Measurements from ENCODE around the gene ANKS1B.

Gene ANKS1B

GRCh38 chr12:99984271-99985128 lies at the start of gene ANKS1B:
Gene ANKS1B, minus strand, starts transcription at chr12:99984936. Its CDS starts 699 bp downstream, at chr12:99984237.
- POLR2A ChIA-PET = interaction anchor here (0.7 kb wide), 1 partner anchor 12 kb away, joined by 4 read pairs; no protein-coding TSS in a partner anchor
- no peaks in the 10 kb centered on the region for H3K36me3 ChIP-seq (ENCODE audit: control insufficient read depth in 2 of 2, insufficient read depth in 1 of 2, low read length in 2 of 2)
- H3K27ac ChIP-seq (ENCODE audit: extremely low read depth, low read depth, low read length) = peak within 1 kb of the TSS; percentile 48; the same call in 1 of the 2 replicates
- peak within 1 kb of the TSS; percentile 57 for H3K4me3 ChIP-seq (ENCODE audit: low read depth, low read length)
- CTCF ChIA-PET = no interaction called here
- peaks cover 5% of the 10 kb centered on the region for H3K4me1 ChIP-seq (ENCODE audit: control insufficient read depth, insufficient read depth, low read length)
- H3K9me3 ChIP-seq (ENCODE audit: control insufficient read depth, insufficient read depth, low read depth, low read length) = no peaks in the 10 kb centered on the region
- TF ChIP-seq, protein P1, sequence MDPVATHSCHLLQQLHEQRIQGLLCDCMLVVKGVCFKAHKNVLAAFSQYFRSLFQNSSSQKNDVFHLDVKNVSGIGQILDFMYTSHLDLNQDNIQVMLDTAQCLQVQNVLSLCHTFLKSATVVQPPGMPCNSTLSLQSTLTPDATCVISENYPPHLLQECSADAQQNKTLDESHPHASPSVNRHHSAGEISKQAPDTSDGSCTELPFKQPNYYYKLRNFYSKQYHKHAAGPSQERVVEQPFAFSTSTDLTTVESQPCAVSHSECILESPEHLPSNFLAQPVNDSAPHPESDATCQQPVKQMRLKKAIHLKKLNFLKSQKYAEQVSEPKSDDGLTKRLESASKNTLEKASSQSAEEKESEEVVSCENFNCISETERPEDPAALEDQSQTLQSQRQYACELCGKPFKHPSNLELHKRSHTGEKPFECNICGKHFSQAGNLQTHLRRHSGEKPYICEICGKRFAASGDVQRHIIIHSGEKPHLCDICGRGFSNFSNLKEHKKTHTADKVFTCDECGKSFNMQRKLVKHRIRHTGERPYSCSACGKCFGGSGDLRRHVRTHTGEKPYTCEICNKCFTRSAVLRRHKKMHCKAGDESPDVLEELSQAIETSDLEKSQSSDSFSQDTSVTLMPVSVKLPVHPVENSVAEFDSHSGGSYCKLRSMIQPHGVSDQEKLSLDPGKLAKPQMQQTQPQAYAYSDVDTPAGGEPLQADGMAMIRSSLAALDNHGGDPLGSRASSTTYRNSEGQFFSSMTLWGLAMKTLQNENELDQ (tag by site-specific recombination; IDR thresholded peaks at IDR 0.05; ENCODE audit: low read depth) = no peak
- no peak for TF ChIP-seq PRDM2 (tag by site-specific recombination; IDR thresholded peaks at IDR 0.05; ENCODE audit: borderline replicate concordance)
- TF ChIP-seq ZNF791 (tag by site-specific recombination; IDR thresholded peaks at IDR 0.05) = no peak
- no peak for TF ChIP-seq ZNF324 (tag by site-specific recombination; IDR thresholded peaks at IDR 0.05)
- TF ChIP-seq ELK4 (IDR thresholded peaks at IDR 0.05; ENCODE audit: borderline replicate concordance, low read depth, low read length) = no peak
- TF ChIP-seq YY1 (tag by site-specific recombination; IDR thresholded peaks at IDR 0.05) = no peak
- TF ChIP-seq ZNF146 (tag by site-specific recombination; IDR thresholded peaks at IDR 0.05) = no peak
- 0 out of 2 replicates have a peak, but pooled peaks have one; percentile 18 for TF ChIP-seq ZNF501 (tag by site-specific recombination; IDR thresholded peaks at IDR 0.05)
- TF ChIP-seq ZNF19 (tag by site-specific recombination; IDR thresholded peaks at IDR 0.05; ENCODE audit: low read depth) = no peak
- peak; percentile 56 for TF ChIP-seq SP2 (tag by site-specific recombination; IDR thresholded peaks at IDR 0.05)
- TF ChIP-seq ZNF660 (tag by site-specific recombination; IDR thresholded peaks at IDR 0.05) = peak; percentile 16; the same call in 1 of the 2 replicates
- peak; percentile 95 for TF ChIP-seq ZNF398 (tag by site-specific recombination; IDR thresholded peaks at IDR 0.05)
- no peak for TF ChIP-seq ZNF747 (tag by site-specific recombination; IDR thresholded peaks at IDR 0.05)
- TF ChIP-seq ZNF211 (tag by site-specific recombination; IDR thresholded peaks at IDR 0.05; ENCODE audit: low read depth) = no peak
- peak; percentile 55 for TF ChIP-seq SP3 (tag by site-specific recombination; IDR thresholded peaks at IDR 0.05)
- no peak for TF ChIP-seq HOXA7 (CRISPR knock-in tag; IDR thresholded peaks at IDR 0.05; ENCODE audit: borderline replicate concordance)
- TF ChIP-seq OSR2 (tag by site-specific recombination; IDR thresholded peaks at IDR 0.05) = no peak
- TF ChIP-seq, protein P2, sequence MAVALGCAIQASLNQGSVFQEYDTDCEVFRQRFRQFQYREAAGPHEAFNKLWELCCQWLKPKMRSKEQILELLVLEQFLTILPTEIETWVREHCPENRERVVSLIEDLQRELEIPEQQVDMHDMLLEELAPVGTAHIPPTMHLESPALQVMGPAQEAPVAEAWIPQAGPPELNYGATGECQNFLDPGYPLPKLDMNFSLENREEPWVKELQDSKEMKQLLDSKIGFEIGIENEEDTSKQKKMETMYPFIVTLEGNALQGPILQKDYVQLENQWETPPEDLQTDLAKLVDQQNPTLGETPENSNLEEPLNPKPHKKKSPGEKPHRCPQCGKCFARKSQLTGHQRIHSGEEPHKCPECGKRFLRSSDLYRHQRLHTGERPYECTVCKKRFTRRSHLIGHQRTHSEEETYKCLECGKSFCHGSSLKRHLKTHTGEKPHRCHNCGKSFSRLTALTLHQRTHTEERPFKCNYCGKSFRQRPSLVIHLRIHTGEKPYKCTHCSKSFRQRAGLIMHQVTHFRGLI (tag by site-specific recombination; IDR thresholded peaks at IDR 0.05) = no peak
- TF ChIP-seq KLF16 (tag by site-specific recombination; IDR thresholded peaks at IDR 0.05) = peak; percentile 80
- TF ChIP-seq ZNF514 (tag by site-specific recombination; IDR thresholded peaks at IDR 0.05) = no peak
- 0 out of 2 replicates have a peak, but pooled peaks have one; percentile 41 for TF ChIP-seq MZF1 (tag by site-specific recombination; IDR thresholded peaks at IDR 0.05; ENCODE audit: borderline replicate concordance)
- no peak for TF ChIP-seq ZNF488 (tag by site-specific recombination; IDR thresholded peaks at IDR 0.05)
- peak; percentile 97; the same call in 1 of the 2 replicates for TF ChIP-seq ZBTB20 (tag by site-specific recombination; IDR thresholded peaks at IDR 0.05)
- TF ChIP-seq ZBTB1 (tag by site-specific recombination; IDR thresholded peaks at IDR 0.05) = no peak

All from HEK293 (cell line).